Adrenal gland (tissue), 5 donors: ENCODE measurements around the gene CBR4.

Source experiments
- CTCF ChIP-seq, 6 experiments: fragments of 450-650 bp in 4 of 6; fragments of 200-600 bp in 2 of 6; sonication (generic) in 1 of 6; IDR thresholded peaks; 1 replicate in 5 of 6; 2 replicates in 1 of 6; pipeline versions ENCODE4 v1.5.1 to v1.8.0; 2016 to 2021; ENCODE audit warnings: antibody characterized with exemption in 6 of 6, mild to moderate bottlenecking in 2 of 6, moderate library complexity in 1 of 6
- POLR2A ChIP-seq, 2 donors: fragments of 450-650 bp; IDR thresholded peaks; one replicate each; pipeline ENCODE4 v1.6.1; 2017; ENCODE audit warnings: antibody characterized with exemption in 2 of 2, mild to moderate bottlenecking in 2 of 2, moderate library complexity in 1 of 2
- donor health status: DM: no; HTN: no; CAD: no.

GRCh38 chr4:168995537-168996295 is 14.3 kb downstream of the CBR4 start:
- TF ChIP-seq CTCF (IDR thresholded peaks at IDR 0.05) (peak in 3 of 6 experiments; percentile 8 to 21 (median 19)), POLR2A (IDR thresholded peaks at IDR 0.05) (no peak)
